Nephron progenitor cell (in vitro differentiated cells): ENCODE results near the gene HOXB3.

Experiments
- DNase-seq: peaks from one replicate; pipeline ENCODE4 v3.0.0; 2021
- H3K27ac Mint-ChIP-seq: 2 replicates; pipeline ENCODE4 v1.8.0; 2021; ENCODE audit warnings: mild to moderate bottlenecking, moderate library complexity, mixed read lengths
- H3K27me3 Mint-ChIP-seq: 2 replicates; pipeline ENCODE4 v1.8.0; 2021; ENCODE audit warnings: mild to moderate bottlenecking, low read depth, mixed read lengths; ENCODE audit not compliant: poor library complexity
- H3K36me3 Mint-ChIP-seq: 2 replicates; pipeline ENCODE4 v1.8.0; 2021; ENCODE audit warnings: low read depth, mixed read lengths
- H3K4me1 Mint-ChIP-seq: 2 replicates; pipeline ENCODE4 v1.8.0; 2021; ENCODE audit warnings: mixed read lengths
- H3K4me3 Mint-ChIP-seq: 2 replicates; pipeline ENCODE4 v1.8.0; 2021; ENCODE audit warnings: mild to moderate bottlenecking, moderate library complexity, mixed read lengths
- H3K9me3 Mint-ChIP-seq: 2 replicates; pipeline ENCODE4 v1.8.0; 2021; ENCODE audit warnings: mild to moderate bottlenecking, moderate library complexity, mixed read lengths
- TF ChIP-seq, protein P1 (sequence below): fragments of 200-600 bp; sonication (generic); IDR thresholded peaks from 2 replicates; pipeline ENCODE4 v1.5.0; 2021; ENCODE audit warnings: antibody characterized with exemption

HOXB3 gene

DNA sequence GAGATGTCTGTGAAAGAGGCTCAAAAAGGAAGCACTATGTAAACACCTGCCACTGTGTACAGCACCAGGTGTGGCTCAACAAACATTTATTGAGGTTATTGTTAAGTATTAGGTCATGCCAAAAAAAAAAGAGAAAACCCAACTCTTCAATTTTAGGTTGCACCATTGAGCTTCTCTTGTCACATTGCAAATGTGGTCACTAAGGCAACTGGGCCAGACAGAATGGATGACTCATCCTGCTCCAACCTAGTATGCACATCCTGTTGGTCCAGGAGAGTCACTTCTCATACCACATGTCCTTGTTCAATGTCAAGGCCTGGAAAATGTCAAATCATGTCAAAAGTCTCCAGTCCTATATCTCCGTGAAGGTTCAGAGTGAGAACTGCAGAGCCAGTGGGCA is 84.3 kb downstream of the HOXB3 start:
- peaks cover 57% of the 10 kb centered on the region for H3K4me1 Mint-ChIP-seq
- H3K27me3 Mint-ChIP-seq, result no peaks in the 10 kb centered on the region
- H3K36me3 Mint-ChIP-seq, result no peaks in the 10 kb centered on the region
- no peaks in the 10 kb centered on the region for H3K9me3 Mint-ChIP-seq
- TF ChIP-seq, protein P1, sequence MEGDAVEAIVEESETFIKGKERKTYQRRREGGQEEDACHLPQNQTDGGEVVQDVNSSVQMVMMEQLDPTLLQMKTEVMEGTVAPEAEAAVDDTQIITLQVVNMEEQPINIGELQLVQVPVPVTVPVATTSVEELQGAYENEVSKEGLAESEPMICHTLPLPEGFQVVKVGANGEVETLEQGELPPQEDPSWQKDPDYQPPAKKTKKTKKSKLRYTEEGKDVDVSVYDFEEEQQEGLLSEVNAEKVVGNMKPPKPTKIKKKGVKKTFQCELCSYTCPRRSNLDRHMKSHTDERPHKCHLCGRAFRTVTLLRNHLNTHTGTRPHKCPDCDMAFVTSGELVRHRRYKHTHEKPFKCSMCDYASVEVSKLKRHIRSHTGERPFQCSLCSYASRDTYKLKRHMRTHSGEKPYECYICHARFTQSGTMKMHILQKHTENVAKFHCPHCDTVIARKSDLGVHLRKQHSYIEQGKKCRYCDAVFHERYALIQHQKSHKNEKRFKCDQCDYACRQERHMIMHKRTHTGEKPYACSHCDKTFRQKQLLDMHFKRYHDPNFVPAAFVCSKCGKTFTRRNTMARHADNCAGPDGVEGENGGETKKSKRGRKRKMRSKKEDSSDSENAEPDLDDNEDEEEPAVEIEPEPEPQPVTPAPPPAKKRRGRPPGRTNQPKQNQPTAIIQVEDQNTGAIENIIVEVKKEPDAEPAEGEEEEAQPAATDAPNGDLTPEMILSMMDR, result no peak
- no peak overlapping the region for H3K27ac Mint-ChIP-seq
- no peak overlapping the region for H3K4me3 Mint-ChIP-seq
- no peak for DNase-seq

GRCh38 chr17:48504953-48505352 is 85.1 kb downstream of the HOXB3 start:
- Mint-ChIP-seq H3K36me3 (no peaks in the 10 kb centered on the region), H3K9me3 (no peaks in the 10 kb centered on the region), H3K27me3 (no peaks in the 10 kb centered on the region), H3K27ac (no peak overlapping the region), H3K4me1 (peaks cover 66% of the 10 kb centered on the region), H3K4me3 (no peak overlapping the region)
- TF ChIP-seq, protein P1, result no peak
- DNase-seq, result no peak

DNA sequence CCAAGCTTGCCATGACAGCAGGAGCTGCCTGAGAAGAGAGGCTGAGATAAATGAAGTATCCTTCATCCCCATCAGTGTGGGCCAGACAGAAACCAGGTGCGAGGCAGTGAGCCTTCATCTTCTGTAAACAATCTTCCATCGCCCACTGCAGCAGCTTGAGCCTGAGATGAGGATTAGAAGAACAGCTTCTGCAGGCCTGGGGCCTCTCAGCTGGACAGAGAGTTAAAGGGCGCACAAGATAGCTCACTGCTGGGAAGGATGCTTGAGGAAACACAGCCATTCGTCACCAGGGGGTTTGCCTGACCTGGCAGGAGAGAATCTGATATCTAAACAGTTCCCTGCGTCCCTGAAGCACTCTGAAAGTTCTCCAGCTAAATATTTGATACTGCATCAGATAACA is 86.3 kb downstream of the HOXB3 start:
- TF ChIP-seq, protein P1, result no peak
- H3K4me1 Mint-ChIP-seq, result peaks cover 75% of the 10 kb centered on the region
- H3K4me3 Mint-ChIP-seq, result peak overlapping the region; percentile 52
- no peaks in the 10 kb centered on the region for H3K9me3 Mint-ChIP-seq
- H3K27ac Mint-ChIP-seq, result peak overlapping the region; percentile 62
- H3K27me3 Mint-ChIP-seq, result no peaks in the 10 kb centered on the region
- H3K36me3 Mint-ChIP-seq, result no peaks in the 10 kb centered on the region
- DNase-seq, result no peak

- no peak for DNase-seq
- Mint-ChIP-seq H3K27me3 (no peaks in the 10 kb centered on the region), H3K4me1 (peaks cover 83% of the 10 kb centered on the region), H3K36me3 (no peaks in the 10 kb centered on the region), H3K27ac (no peak overlapping the region), H3K4me3 (no peak overlapping the region), H3K9me3 (no peaks in the 10 kb centered on the region)
- TF ChIP-seq, protein P1, result no peak
Measured at GRCh38 chr17:48502901-48503300, 87.1 kb downstream of the HOXB3 start.

DNA sequence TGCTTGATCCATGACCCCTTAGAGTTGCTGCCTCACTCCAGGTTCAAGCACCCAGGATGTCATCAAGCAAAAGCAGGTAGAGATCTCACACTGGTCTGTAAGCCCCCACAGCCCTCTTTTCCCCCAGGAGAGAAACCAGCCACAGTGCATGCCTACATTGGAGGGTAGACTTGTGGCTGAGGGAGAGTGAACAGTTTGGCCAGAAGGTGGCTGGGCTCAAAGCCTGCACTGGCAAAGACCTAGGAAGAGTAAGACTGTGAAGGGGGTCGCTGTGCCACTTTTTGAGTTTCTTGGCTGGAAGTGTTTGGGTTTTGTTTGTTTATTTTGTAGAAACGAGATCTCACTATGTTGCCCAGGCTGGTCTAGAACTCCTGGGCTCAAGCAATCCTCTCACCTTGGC is 87.7 kb downstream of the HOXB3 start:
- no peaks in the 10 kb centered on the region for H3K27me3 Mint-ChIP-seq
- peaks cover 89% of the 10 kb centered on the region for H3K4me1 Mint-ChIP-seq
- TF ChIP-seq, protein P1, result no peak
- H3K4me3 Mint-ChIP-seq, result no peak overlapping the region
- no peak for DNase-seq
- H3K9me3 Mint-ChIP-seq, result no peaks in the 10 kb centered on the region
- no peaks in the 10 kb centered on the region for H3K36me3 Mint-ChIP-seq
- H3K27ac Mint-ChIP-seq, result no peak overlapping the region
